Trophoblast cell (in vitro differentiated cells and primary cell): ENCODE data around the gene ZBTB34.

Source experiments
- DNase-seq, 2 donors: peaks; one replicate each; pipeline ENCODE4 v3.0.0-alpha.2; 2016
- H2AFZ ChIP-seq: 2 replicates; pipeline ENCODE4 v1.6.1; 2013; ENCODE audit warnings: low read length, moderate library complexity, mild to moderate bottlenecking; ENCODE audit not compliant: insufficient read depth, poor library complexity
- H2AK5ac ChIP-seq: 2 replicates; pipeline ENCODE4 v1.6.1; 2013; ENCODE audit warnings: mild to moderate bottlenecking, low read length
- H2BK120ac ChIP-seq: 2 replicates; pipeline ENCODE4 v1.6.1; 2013; ENCODE audit warnings: low read length, mild to moderate bottlenecking, moderate library complexity; ENCODE audit not compliant: insufficient read depth, poor library complexity
- H2BK12ac ChIP-seq: 2 replicates; pipeline ENCODE4 v1.6.1; 2013; ENCODE audit warnings: mild to moderate bottlenecking, low read length, moderate library complexity
- H2BK5ac ChIP-seq: 2 replicates; pipeline ENCODE4 v1.6.1; 2013; ENCODE audit warnings: low read length, low read depth, moderate library complexity, mild to moderate bottlenecking; ENCODE audit not compliant: poor library complexity
- H3K14ac ChIP-seq: 2 replicates; pipeline ENCODE4 v1.6.1; 2013; ENCODE audit warnings: mild to moderate bottlenecking, low read length
- H3K18ac ChIP-seq: 2 replicates; pipeline ENCODE4 v1.6.1; 2013; ENCODE audit warnings: mild to moderate bottlenecking, low read length
- H3K23ac ChIP-seq: 2 replicates; pipeline ENCODE4 v1.6.1; 2013; ENCODE audit warnings: low read length
- H3K27ac ChIP-seq: 2 replicates; pipeline ENCODE4 v1.5.1; 2013; ENCODE audit warnings: low read depth, mild to moderate bottlenecking, inconsistent platforms, low read length, moderate library complexity
- H3K27me3 ChIP-seq: 2 replicates; pipeline ENCODE4 v1.6.1; 2013; ENCODE audit warnings: inconsistent platforms, mild to moderate bottlenecking, low read length, moderate library complexity; ENCODE audit not compliant: insufficient read depth
- H3K36me3 ChIP-seq, 2 experiments: 1 replicate in 1 of 2; 2 replicates in 1 of 2; pipeline ENCODE4 v1.6.1; 2013; ENCODE audit warnings: low read length in 2 of 2, mild to moderate bottlenecking in 2 of 2, moderate library complexity in 1 of 2; ENCODE audit not compliant: insufficient read depth in 2 of 2, control insufficient read depth in 1 of 2
- H3K4ac ChIP-seq: 2 replicates; pipeline ENCODE4 v1.6.1; 2013; ENCODE audit warnings: low read depth, mild to moderate bottlenecking, low read length, moderate library complexity
- H3K4me1 ChIP-seq, 2 experiments: 1 replicate in 1 of 2; 2 replicates in 1 of 2; pipeline ENCODE4 v1.6.1; 2013; ENCODE audit warnings: low read length in 2 of 2, mild to moderate bottlenecking in 2 of 2, moderate library complexity in 1 of 2; ENCODE audit not compliant: insufficient read depth in 2 of 2, control insufficient read depth in 1 of 2
- H3K4me2 ChIP-seq: 2 replicates; pipeline ENCODE4 v1.6.1; 2013; ENCODE audit warnings: inconsistent platforms, mild to moderate bottlenecking, low read length, moderate library complexity
- H3K4me3 ChIP-seq: 2 replicates; pipeline ENCODE4 v1.5.1; 2013; ENCODE audit warnings: mild to moderate bottlenecking, low read depth, low read length, inconsistent platforms
- H3K79me1 ChIP-seq: one replicate; pipeline ENCODE4 v1.6.1; 2013; ENCODE audit warnings: low read length
- H3K79me2 ChIP-seq: 2 replicates; pipeline ENCODE4 v1.6.1; 2013; ENCODE audit warnings: low read length, mild to moderate bottlenecking; ENCODE audit not compliant: control insufficient read depth, insufficient read depth, poor library complexity
- H3K9ac ChIP-seq: 2 replicates; pipeline ENCODE4 v1.6.1; 2013; ENCODE audit warnings: mild to moderate bottlenecking, low read length
- H3K9me3 ChIP-seq: 2 replicates; pipeline ENCODE4 v1.6.1; 2013; ENCODE audit warnings: low read depth, mild to moderate bottlenecking, control low read depth, inconsistent platforms, low read length; ENCODE audit not compliant: insufficient read depth
- H4K12ac ChIP-seq: 2 replicates; pipeline ENCODE4 v1.6.1; 2013; ENCODE audit warnings: low read depth, mild to moderate bottlenecking, low read length, moderate library complexity
- H4K8ac ChIP-seq: 2 replicates; pipeline ENCODE4 v1.6.1; 2013; ENCODE audit warnings: low read depth, mild to moderate bottlenecking, low read length, moderate library complexity
- H4K91ac ChIP-seq: one replicate; pipeline ENCODE4 v1.6.1; 2013; ENCODE audit warnings: low read depth, mild to moderate bottlenecking, low read length, moderate library complexity
- WGBS: extraction: QIAGEN DNeasy Blood & Tissue Kit; methylation state at CpG from one replicate; pipeline ENCODE4 v1.1.7; 2013; ENCODE audit warnings: missing lambda C conversion rate; ENCODE audit not compliant: insufficient read length, insufficient coverage; ENCODE audit errors: extremely low coverage; 5-methylcytosine and 5-hydroxymethylcytosine counted together

Gene ZBTB34

DNA sequence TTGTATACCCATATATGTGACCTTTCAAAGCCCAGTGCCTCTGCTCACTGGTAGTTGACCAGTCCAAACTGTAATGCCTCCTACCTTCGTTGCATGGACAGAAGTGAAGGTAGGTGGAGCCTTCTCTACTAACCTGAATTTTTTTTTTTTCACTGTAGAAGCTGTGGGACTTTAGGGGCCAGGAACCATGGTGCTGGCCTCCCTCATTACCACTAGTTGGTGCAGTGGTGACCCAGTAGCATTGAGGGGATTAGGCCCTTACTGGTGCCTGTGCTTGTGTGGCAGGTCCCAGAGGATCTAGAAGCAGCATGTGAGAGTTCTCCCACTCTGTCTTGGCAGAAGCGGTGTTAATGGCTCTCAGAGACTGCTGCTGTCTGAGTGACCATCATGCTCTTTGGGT, 56.5 kb downstream of the ZBTB34 start:
- Histone ChIP-seq H3K23ac (no peak overlapping the region), H3K4me1 (peaks cover 4 to 6% of the 10 kb centered on the region in 2 experiments), H3K4me3 (no peak overlapping the region), H3K4ac (no peak overlapping the region), H2BK12ac (no peak overlapping the region), H3K27ac (no peak overlapping the region), H4K91ac (no peak overlapping the region), H3K79me2 (no peaks in the 10 kb centered on the region), H3K4me2 (no peak overlapping the region), H4K8ac (no peak overlapping the region), H4K12ac (no peak overlapping the region), H2BK5ac (no peak overlapping the region), H3K27me3 (no peaks in the 10 kb centered on the region), H2AFZ (no peak overlapping the region), H3K18ac (no peak overlapping the region), H3K79me1 (peaks cover 2% of the 10 kb centered on the region), H3K9me3 (no peaks in the 10 kb centered on the region), H3K36me3 (no peaks in the 10 kb centered on the region), H3K9ac (no peak overlapping the region), H2AK5ac (no peak overlapping the region), H2BK120ac (no peak overlapping the region), H3K14ac (no peak overlapping the region)
- WGBS: no CpG with 5 or more reads among the region's 2 CpGs
- no peak for DNase-seq

DNA sequence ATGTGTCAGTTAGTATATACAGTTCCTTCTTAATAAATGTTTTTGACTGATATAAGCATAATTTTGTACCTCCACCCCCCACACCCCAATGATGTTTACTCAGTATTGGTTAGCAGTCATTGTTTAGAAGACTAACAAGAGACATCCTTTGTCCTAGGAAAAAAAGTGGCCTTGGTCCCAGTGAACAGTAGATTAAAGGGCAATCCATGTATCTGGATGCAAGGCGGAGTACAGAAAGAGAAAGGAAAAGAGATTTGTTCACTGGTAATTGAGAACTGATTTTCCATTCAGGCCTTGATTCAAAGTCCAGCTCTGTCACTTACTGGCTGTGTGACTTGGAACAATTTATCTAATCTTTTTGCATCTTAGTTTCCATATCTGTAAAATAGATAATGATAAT, 58.8 kb downstream of the ZBTB34 start:
- Histone ChIP-seq H3K4me2 (no peak overlapping the region), H2AK5ac (no peak overlapping the region), H3K23ac (no peak overlapping the region), H3K9ac (no peak overlapping the region), H3K4me3 (no peak overlapping the region), H3K4ac (no peak overlapping the region), H4K91ac (no peak overlapping the region), H3K14ac (no peak overlapping the region), H4K12ac (no peak overlapping the region), H4K8ac (no peak overlapping the region), H3K27me3 (no peaks in the 10 kb centered on the region), H3K9me3 (no peaks in the 10 kb centered on the region), H3K4me1 (peaks cover 4 to 6% of the 10 kb centered on the region in 2 experiments), H3K79me2 (no peaks in the 10 kb centered on the region), H3K27ac (no peak overlapping the region), H3K36me3 (no peaks in the 10 kb centered on the region), H2BK12ac (no peak overlapping the region), H3K79me1 (peaks cover 2% of the 10 kb centered on the region), H2BK5ac (no peak overlapping the region), H2BK120ac (no peak overlapping the region), H3K18ac (no peak overlapping the region), H2AFZ (no peak overlapping the region)
- whole genome bisulfite sequencing: no CpG with 5 or more reads among the region's 1 CpG
- DNase-seq: no peak

DNA sequence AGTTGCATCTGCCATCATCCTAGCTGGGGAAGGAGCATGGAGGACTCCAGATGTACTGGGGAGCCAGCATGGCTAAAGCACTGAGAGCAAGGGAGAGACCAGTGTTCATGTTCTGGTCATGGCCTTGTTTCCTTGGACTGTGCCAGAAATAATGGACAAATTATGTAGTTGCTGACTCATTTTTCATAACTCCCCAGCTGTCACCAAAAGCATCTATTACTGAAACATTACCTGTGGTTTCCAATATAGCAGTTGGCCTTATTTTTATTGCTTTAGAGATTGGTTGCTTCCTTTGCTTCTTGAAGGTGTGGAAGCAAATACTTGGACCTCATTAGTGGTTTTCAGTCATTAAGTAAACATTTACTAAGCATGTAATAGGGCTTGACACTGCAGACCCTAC, 65.4 kb downstream of the ZBTB34 start:
- H4K8ac ChIP-seq: no peak overlapping the region
- H2AFZ ChIP-seq: no peak overlapping the region
- H3K27me3 ChIP-seq: no peaks in the 10 kb centered on the region
- no peak overlapping the region for H2BK5ac ChIP-seq
- no peak overlapping the region for H3K4ac ChIP-seq
- no peak overlapping the region for H2AK5ac ChIP-seq
- no peak overlapping the region for H3K9ac ChIP-seq
- H4K91ac ChIP-seq: no peak overlapping the region
- H2BK12ac ChIP-seq: no peak overlapping the region
- peaks cover 2% of the 10 kb centered on the region for H3K9me3 ChIP-seq
- no peaks in the 10 kb centered on the region for H3K4me1 ChIP-seq
- H2BK120ac ChIP-seq: no peak overlapping the region
- no peak overlapping the region for H3K27ac ChIP-seq
- no peaks in the 10 kb centered on the region for H3K79me2 ChIP-seq
- H4K12ac ChIP-seq: no peak overlapping the region
- no peaks in the 10 kb centered on the region for H3K79me1 ChIP-seq
- no peak overlapping the region for H3K4me3 ChIP-seq
- H3K23ac ChIP-seq: no peak overlapping the region
- no peak overlapping the region for H3K18ac ChIP-seq
- no peaks in the 10 kb centered on the region for H3K36me3 ChIP-seq
- H3K14ac ChIP-seq: no peak overlapping the region
- no peak for DNase-seq
- H3K4me2 ChIP-seq: no peak overlapping the region

DNA sequence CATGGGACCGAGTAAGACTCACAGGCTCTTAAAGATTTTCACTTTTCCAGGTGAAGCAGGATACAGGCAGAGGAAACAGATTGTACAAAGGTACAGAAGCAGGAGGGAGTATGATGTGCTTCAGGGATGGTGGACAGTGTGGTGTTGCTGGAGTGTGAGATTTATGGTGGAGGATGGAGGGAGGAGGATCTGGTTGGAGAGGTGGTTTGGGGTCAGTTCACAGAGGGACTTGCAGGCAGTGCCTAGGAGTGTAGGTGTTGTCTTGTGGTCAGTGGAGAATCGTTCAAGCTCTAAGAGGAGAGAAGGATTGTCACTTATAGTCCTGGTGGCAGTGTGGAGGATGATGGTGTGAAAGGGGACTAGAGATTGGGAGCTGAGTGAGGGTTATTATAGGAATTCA, 65.9 kb downstream of the ZBTB34 start:
- H2BK5ac ChIP-seq: no peak overlapping the region
- H3K9me3 ChIP-seq: peaks cover 2% of the 10 kb centered on the region
- H4K91ac ChIP-seq: no peak overlapping the region
- H3K4me3 ChIP-seq: no peak overlapping the region
- H3K18ac ChIP-seq: no peak overlapping the region
- H3K14ac ChIP-seq: no peak overlapping the region
- H3K27me3 ChIP-seq: no peaks in the 10 kb centered on the region
- DNase-seq: no peak
- no peaks in the 10 kb centered on the region for H3K36me3 ChIP-seq
- no peaks in the 10 kb centered on the region for H3K79me2 ChIP-seq
- H4K12ac ChIP-seq: no peak overlapping the region
- no peak overlapping the region for H3K23ac ChIP-seq
- no peak overlapping the region for H2BK120ac ChIP-seq
- no peak overlapping the region for H3K27ac ChIP-seq
- no peak overlapping the region for H2BK12ac ChIP-seq
- H3K9ac ChIP-seq: no peak overlapping the region
- WGBS: no CpG with 5 or more reads among the region's 2 CpGs
- H3K79me1 ChIP-seq: no peaks in the 10 kb centered on the region
- H4K8ac ChIP-seq: no peak overlapping the region
- H2AFZ ChIP-seq: no peak overlapping the region
- H3K4ac ChIP-seq: no peak overlapping the region
- no peak overlapping the region for H2AK5ac ChIP-seq
- no peak overlapping the region for H3K4me2 ChIP-seq
- H3K4me1 ChIP-seq: no peaks in the 10 kb centered on the region
